ENCODE results near the gene CDK10.

DNA sequence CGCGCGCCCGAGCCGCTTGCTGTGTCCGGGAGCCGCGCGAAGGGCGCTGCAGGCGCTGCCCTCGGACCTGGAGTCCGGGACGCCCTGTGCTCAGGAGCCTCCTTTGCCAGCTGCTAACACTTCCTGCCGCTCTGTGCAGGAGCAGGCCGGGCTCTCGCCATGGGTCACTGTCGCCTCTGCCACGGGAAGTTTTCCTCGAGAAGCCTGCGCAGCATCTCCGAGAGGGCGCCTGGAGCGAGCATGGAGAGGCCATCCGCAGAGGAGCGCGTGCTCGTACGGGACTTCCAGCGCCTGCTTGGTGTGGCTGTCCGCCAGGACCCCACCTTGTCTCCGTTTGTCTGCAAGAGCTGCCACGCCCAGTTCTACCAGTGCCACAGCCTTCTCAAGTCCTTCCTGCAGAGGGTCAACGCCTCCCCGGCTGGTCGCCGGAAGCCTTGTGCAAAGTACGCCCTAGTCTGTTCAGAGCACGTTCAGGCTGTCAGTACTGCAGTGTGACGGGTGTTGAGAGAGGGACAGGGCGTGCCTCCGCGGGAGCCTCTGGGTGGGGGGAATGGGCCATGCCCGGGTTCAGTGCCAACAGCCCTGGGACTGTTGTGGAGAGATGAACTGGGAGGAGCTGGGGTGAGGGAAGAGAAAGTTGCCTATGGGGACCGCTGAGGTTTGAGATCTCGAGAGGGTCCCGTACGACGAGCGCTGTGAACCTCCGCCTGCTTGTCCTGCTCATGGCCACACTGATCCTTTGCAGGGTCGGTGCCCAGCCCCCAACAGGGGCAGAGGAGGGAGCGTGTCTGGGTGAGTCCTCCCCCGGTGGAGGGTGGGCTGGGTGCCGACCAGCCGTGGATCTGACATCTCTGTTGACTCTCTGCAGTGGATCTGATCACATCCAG is 36.1 kb downstream of the CDK10 start:
- TF ChIP-seq, protein P1, sequence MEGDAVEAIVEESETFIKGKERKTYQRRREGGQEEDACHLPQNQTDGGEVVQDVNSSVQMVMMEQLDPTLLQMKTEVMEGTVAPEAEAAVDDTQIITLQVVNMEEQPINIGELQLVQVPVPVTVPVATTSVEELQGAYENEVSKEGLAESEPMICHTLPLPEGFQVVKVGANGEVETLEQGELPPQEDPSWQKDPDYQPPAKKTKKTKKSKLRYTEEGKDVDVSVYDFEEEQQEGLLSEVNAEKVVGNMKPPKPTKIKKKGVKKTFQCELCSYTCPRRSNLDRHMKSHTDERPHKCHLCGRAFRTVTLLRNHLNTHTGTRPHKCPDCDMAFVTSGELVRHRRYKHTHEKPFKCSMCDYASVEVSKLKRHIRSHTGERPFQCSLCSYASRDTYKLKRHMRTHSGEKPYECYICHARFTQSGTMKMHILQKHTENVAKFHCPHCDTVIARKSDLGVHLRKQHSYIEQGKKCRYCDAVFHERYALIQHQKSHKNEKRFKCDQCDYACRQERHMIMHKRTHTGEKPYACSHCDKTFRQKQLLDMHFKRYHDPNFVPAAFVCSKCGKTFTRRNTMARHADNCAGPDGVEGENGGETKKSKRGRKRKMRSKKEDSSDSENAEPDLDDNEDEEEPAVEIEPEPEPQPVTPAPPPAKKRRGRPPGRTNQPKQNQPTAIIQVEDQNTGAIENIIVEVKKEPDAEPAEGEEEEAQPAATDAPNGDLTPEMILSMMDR (conservative IDR thresholded peaks at IDR 0.05; ENCODE audit: low read depth, low read length), result no peak
- TF ChIP-seq EZH2 (IDR thresholded peaks at IDR 0.05; ENCODE audit: borderline replicate concordance, low read depth, low read length, poor library complexity, severe bottlenecking), result no peak

Data from A673 (cell line).